Liver (tissue), 3 donors: ENCODE results near the gene SEPTIN14.

ENCODE experiments used
- JUND ChIP-seq, 2 donors: IDR thresholded peaks; 2 replicates each; pipeline ENCODE4 v1.6.1; 2016; ENCODE audit warnings: antibody characterized with exemption in 2 of 2
- TAF1 ChIP-seq: conservative IDR thresholded peaks from 2 replicates; pipeline ENCODE4 v1.6.1; 2016; ENCODE audit warnings: antibody characterized with exemption, mild to moderate bottlenecking
- TF ChIP-seq, protein P1 (sequence below): fragments of 150-350 bp; IDR thresholded peaks from 2 replicates; pipeline ENCODE4 v1.5.1; 2017; ENCODE audit warnings: improper control_type of control experiment, low read depth, low read length; ENCODE audit not compliant: missing input control
- TF ChIP-seq, protein P2 (sequence below): IDR thresholded peaks from 2 replicates; pipeline ENCODE4 v1.6.1; 2016; ENCODE audit warnings: antibody characterized with exemption
- donor health status: healthy.
- donor health status: healthy.

DNA sequence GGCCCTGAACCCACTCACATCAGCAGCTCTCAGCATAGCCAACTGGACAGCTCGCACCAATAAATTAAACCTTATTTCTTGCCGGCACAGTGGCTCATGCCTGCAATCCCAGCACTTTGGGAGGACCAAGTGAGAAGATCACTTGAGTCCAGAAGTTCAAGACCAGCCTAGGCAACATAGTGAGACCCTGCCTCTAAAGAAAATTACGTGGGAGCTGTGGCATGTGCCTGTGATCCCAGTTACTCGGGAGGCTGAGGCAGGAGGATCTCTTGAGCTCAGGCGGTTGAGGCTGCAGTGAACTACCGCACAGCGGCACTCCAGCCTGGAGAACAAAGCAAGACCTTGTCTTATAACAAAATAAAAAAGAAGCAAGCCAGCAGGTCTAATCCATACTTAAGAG is 75.7 kb downstream of the SEPTIN14 start:
- TF ChIP-seq, protein P1, sequence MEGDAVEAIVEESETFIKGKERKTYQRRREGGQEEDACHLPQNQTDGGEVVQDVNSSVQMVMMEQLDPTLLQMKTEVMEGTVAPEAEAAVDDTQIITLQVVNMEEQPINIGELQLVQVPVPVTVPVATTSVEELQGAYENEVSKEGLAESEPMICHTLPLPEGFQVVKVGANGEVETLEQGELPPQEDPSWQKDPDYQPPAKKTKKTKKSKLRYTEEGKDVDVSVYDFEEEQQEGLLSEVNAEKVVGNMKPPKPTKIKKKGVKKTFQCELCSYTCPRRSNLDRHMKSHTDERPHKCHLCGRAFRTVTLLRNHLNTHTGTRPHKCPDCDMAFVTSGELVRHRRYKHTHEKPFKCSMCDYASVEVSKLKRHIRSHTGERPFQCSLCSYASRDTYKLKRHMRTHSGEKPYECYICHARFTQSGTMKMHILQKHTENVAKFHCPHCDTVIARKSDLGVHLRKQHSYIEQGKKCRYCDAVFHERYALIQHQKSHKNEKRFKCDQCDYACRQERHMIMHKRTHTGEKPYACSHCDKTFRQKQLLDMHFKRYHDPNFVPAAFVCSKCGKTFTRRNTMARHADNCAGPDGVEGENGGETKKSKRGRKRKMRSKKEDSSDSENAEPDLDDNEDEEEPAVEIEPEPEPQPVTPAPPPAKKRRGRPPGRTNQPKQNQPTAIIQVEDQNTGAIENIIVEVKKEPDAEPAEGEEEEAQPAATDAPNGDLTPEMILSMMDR = no peak
- TF ChIP-seq, protein P2, sequence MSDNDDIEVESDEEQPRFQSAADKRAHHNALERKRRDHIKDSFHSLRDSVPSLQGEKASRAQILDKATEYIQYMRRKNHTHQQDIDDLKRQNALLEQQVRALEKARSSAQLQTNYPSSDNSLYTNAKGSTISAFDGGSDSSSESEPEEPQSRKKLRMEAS = no peak
- TF ChIP-seq TAF1 (no peak), JUND (IDR thresholded peaks at IDR 0.05) (no peak)
